OCI-LY7 (cell line): Measurements from ENCODE around the gene SPRED2. TPM values are rescaled to one million over a fixed set of nuclear protein-coding genes. Genes with fewer than 3 reads are reported as not detected.

Experiments
- BruUV-seq: library from RNA; stranded (reverse); fragments of 400-500 nt; replicated peaks from 2 replicates; lab custom pipeline; 2021; lab: Mats Ljungman, UMichigan
- CTCF ChIA-PET: fragments of 300-600 bp; sonication (Branson Sonifier 250); formaldehyde crosslinking; loops from one replicate; lab custom pipeline; 2022; ENCODE audit warnings: antibody characterized with exemption; ENCODE audit not compliant: unreplicated experiment; lab: Charles Lee
- POLR2A ChIA-PET: fragments of 300-600 bp; sonication (Branson Sonifier 250); formaldehyde crosslinking; loops from one replicate; lab custom pipeline; 2022; ENCODE audit warnings: antibody characterized with exemption; lab: Charles Lee
- DNase-seq: peaks from one replicate; pipeline ENCODE4 v3.0.0-alpha.2; 2015; ENCODE audit warnings: low spot score
- H2AFZ ChIP-seq: fragments of 200-600 bp; sonication (generic), shearing (Covaris generic); 2 replicates; pipeline ENCODE4 v1.6.1; 2014; ENCODE audit warnings: mild to moderate bottlenecking, antibody characterized with exemption, low read length, moderate library complexity
- H3K27ac ChIP-seq: fragments of 200-600 bp; sonication (generic); 2 replicates; pipeline ENCODE4 v1.5.1; 2014; ENCODE audit warnings: mixed run types, low read depth, mild to moderate bottlenecking, moderate library complexity, low read length, inconsistent platforms; ENCODE audit not compliant: poor library complexity, severe bottlenecking
- H3K36me3 ChIP-seq: fragments of 200-600 bp; sonication (generic); 2 replicates; pipeline ENCODE4 v1.6.1; 2014; ENCODE audit warnings: mild to moderate bottlenecking, antibody characterized with exemption, low read length, moderate library complexity, mixed read lengths; ENCODE audit not compliant: insufficient read depth
- H3K4me1 ChIP-seq: fragments of 200-600 bp; sonication (generic); 2 replicates; pipeline ENCODE4 v1.5.1; 2014; ENCODE audit warnings: mild to moderate bottlenecking, low read length; ENCODE audit not compliant: insufficient read depth, poor library complexity, severe bottlenecking
- H3K4me2 ChIP-seq: fragments of 200-600 bp; sonication (generic); 2 replicates; pipeline ENCODE4 v1.6.1; 2014; ENCODE audit warnings: mild to moderate bottlenecking, low read length
- H3K4me3 ChIP-seq: fragments of 200-600 bp; sonication (generic); 2 replicates; pipeline ENCODE4 v1.5.1; 2014; ENCODE audit warnings: mild to moderate bottlenecking, low read depth, low read length; ENCODE audit not compliant: poor library complexity, severe bottlenecking
- H3K79me2 ChIP-seq: fragments of 200-600 bp; sonication (generic); 2 replicates; pipeline ENCODE4 v1.6.1; 2016; ENCODE audit warnings: low read depth, mild to moderate bottlenecking, low read length, moderate library complexity, mixed read lengths; ENCODE audit not compliant: insufficient read depth
- H3K9me2 ChIP-seq: fragments of 200-600 bp; sonication (generic); 2 replicates; pipeline ENCODE4 v1.6.1; 2016; ENCODE audit warnings: mild to moderate bottlenecking, low read length, mixed read lengths; ENCODE audit not compliant: insufficient read depth
- H3K9me3 ChIP-seq: fragments of 200-600 bp; sonication (generic); 2 replicates; pipeline ENCODE4 v1.6.1; 2014; ENCODE audit warnings: mild to moderate bottlenecking, mixed run types, low read length, mixed read lengths
- H4K20me1 ChIP-seq: fragments of 200-600 bp; sonication (generic); 2 replicates; pipeline ENCODE4 v1.6.1; 2014; ENCODE audit warnings: mild to moderate bottlenecking, antibody characterized with exemption, low read length, moderate library complexity, mixed read lengths; ENCODE audit not compliant: insufficient read depth
- EZH2phosphoT487 ChIP-seq: fragments of 200-600 bp; sonication (generic); IDR thresholded peaks from 2 replicates; pipeline ENCODE4 v1.6.1; 2018; ENCODE audit warnings: low read depth, borderline replicate concordance, mild to moderate bottlenecking, mixed run types, antibody characterized with exemption, low read length, moderate library complexity, mixed read lengths
- intact Hi-C: fragments of 100-400 bp; cut with micrococcal nuclease; formaldehyde crosslinking; loops from one replicate; pipeline ENCODE4 v1.10.0; 2022; ENCODE audit not compliant: unreplicated experiment
- total RNA-seq, 2 experiments: library from RNA; depleted of rRNA in 1 of 2; stranded (reverse); fragments of >200 nt in 1 of 2; shearing (Covaris generic) in 1 of 2; gene quantifications; 2 replicates each; pipeline ENCODE4 v1.2.3, GENCODE V29; 2014 to 2022
- TF ChIP-seq, protein P1 (sequence below): fragments of 200-600 bp; sonication (generic); conservative IDR thresholded peaks from 2 replicates; pipeline ENCODE4 v1.5.1; 2014; ENCODE audit warnings: mild to moderate bottlenecking, antibody characterized with exemption, low read length, moderate library complexity, mixed read lengths

SPRED2 gene
- total RNA-seq, 2 experiments from 2014 or later: 8.0 to 49.1 TPM

DNA sequence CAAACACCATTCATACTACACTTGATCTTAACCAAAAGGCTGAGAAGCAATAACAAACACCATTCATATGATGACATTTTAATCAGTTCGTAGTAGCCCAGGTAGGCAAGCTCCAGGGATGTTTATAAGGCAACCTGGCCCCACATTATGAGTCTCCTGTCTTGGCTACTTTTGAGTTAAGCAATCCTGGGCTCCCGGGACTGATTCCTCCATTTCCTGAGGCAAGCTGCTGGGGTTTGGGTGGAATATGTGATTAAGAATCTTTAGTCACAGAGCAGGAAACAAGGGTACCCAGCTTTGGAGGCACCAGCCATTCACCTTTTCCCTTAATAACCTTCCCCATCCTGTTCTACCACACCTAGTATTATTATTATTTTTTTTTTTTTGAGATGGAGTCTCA is 24.5 kb upstream of the SPRED2 start:
- intact Hi-C loops: no loop called here
- no peaks in the 10 kb centered on the region for H4K20me1 ChIP-seq
- H3K4me2 ChIP-seq: no peak overlapping the region
- no peak overlapping the region for H2AFZ ChIP-seq
- H3K9me2 ChIP-seq: no peaks in the 10 kb centered on the region
- no peaks in the 10 kb centered on the region for H3K79me2 ChIP-seq
- POLR2A ChIA-PET: interaction anchor here (0.7 to 1.1 kb wide), 3 partner anchors 8 to 1005 kb away, joined by 3 read pairs; no protein-coding TSS in a partner anchor
- no peak for DNase-seq
- TF ChIP-seq EZH2phosphoT487: no peak
- TF ChIP-seq, protein P1, sequence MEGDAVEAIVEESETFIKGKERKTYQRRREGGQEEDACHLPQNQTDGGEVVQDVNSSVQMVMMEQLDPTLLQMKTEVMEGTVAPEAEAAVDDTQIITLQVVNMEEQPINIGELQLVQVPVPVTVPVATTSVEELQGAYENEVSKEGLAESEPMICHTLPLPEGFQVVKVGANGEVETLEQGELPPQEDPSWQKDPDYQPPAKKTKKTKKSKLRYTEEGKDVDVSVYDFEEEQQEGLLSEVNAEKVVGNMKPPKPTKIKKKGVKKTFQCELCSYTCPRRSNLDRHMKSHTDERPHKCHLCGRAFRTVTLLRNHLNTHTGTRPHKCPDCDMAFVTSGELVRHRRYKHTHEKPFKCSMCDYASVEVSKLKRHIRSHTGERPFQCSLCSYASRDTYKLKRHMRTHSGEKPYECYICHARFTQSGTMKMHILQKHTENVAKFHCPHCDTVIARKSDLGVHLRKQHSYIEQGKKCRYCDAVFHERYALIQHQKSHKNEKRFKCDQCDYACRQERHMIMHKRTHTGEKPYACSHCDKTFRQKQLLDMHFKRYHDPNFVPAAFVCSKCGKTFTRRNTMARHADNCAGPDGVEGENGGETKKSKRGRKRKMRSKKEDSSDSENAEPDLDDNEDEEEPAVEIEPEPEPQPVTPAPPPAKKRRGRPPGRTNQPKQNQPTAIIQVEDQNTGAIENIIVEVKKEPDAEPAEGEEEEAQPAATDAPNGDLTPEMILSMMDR: no peak
- CTCF ChIA-PET: no interaction called here
- H3K4me1 ChIP-seq: no peaks in the 10 kb centered on the region
- H3K4me3 ChIP-seq: no peak overlapping the region
- no peaks in the 10 kb centered on the region for H3K36me3 ChIP-seq
- BruUV-seq: no TSS peak
- H3K9me3 ChIP-seq: no peaks in the 10 kb centered on the region
- H3K27ac ChIP-seq: no peak overlapping the region

DNA sequence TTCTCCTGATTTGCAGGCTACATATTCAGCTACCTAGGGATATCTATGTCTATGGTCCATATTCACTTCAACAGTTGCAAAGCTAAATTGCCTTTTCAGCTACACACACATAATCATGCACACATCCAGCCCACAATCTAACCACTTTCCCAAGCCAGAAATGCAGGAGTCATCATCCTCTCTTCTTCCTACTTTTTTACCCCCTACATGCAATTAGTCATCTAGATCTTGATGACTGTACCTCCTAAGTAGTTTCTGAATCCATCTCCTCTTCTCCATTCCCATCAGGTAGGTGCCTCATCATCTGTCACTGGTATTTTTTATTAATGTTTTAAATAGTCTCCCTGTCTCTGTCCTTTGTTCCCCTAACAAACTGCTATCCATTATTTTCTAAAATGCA is 23.7 kb upstream of the SPRED2 start:
- no peak overlapping the region for H3K27ac ChIP-seq
- no peak overlapping the region for H3K4me3 ChIP-seq
- H3K9me2 ChIP-seq: no peaks in the 10 kb centered on the region
- intact Hi-C loops: no loop called here
- H3K9me3 ChIP-seq: no peaks in the 10 kb centered on the region
- no peaks in the 10 kb centered on the region for H3K4me1 ChIP-seq
- no peak for DNase-seq
- no peak overlapping the region for H3K4me2 ChIP-seq
- BruUV-seq: no TSS peak
- no peaks in the 10 kb centered on the region for H3K79me2 ChIP-seq
- POLR2A ChIA-PET: no interaction called here
- TF ChIP-seq, protein P1: no peak
- TF ChIP-seq EZH2phosphoT487: no peak
- no peak overlapping the region for H2AFZ ChIP-seq
- no peaks in the 10 kb centered on the region for H3K36me3 ChIP-seq
- no peaks in the 10 kb centered on the region for H4K20me1 ChIP-seq
- CTCF ChIA-PET: no interaction called here

DNA sequence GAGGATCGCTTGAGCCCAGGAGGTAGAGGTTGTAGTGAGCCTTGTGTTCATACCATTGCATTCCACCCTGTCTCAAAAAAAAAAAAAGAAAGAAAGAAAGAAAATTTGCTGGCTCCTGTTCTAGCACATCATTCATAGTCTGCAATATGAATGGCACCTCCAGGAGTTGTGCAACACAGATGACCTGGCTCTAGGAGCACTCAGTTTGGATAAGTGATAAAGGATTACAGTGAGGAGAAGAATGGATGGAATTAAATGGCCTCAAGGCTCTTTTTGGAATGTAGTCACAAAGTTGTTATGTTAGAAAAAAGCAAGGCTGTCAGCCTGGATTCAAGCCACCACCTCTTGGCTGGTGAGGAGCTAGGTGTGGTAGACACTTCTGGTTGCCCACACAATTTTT is 21.5 kb upstream of the SPRED2 start:
- no peaks in the 10 kb centered on the region for H3K9me3 ChIP-seq
- H3K4me1 ChIP-seq: no peaks in the 10 kb centered on the region
- CTCF ChIA-PET: no interaction called here
- H3K9me2 ChIP-seq: no peaks in the 10 kb centered on the region
- no peaks in the 10 kb centered on the region for H4K20me1 ChIP-seq
- H3K27ac ChIP-seq: no peak overlapping the region
- H3K4me2 ChIP-seq: no peak overlapping the region
- H2AFZ ChIP-seq: no peak overlapping the region
- no peak overlapping the region for H3K4me3 ChIP-seq
- no peaks in the 10 kb centered on the region for H3K36me3 ChIP-seq
- BruUV-seq: no TSS peak
- intact Hi-C loops: loop anchor here (5.0 kb wide), 1 partner anchor 33 kb away; no protein-coding TSS in a partner anchor
- no peaks in the 10 kb centered on the region for H3K79me2 ChIP-seq
- POLR2A ChIA-PET: interaction anchor here (0.6 to 1.0 kb wide), 3 partner anchors 81 to 223 kb away, joined by 3 read pairs; no protein-coding TSS in a partner anchor
- TF ChIP-seq EZH2phosphoT487: no peak
- TF ChIP-seq, protein P1: no peak
- no peak for DNase-seq
